GM12892 (cell line): Measurements from ENCODE around the gene ENTPD2.

ENCODE experiments used
- POLR2A ChIP-seq: IDR thresholded peaks from 2 replicates; pipeline ENCODE4 v1.6.1; 2011; ENCODE audit warnings: low read depth, low read length, control low read depth
- POLR2AphosphoS5 ChIP-seq: IDR thresholded peaks from 2 replicates; pipeline ENCODE4 v1.6.1; 2011; ENCODE audit warnings: low read depth, low read length, control low read depth
- TAF1 ChIP-seq: IDR thresholded peaks from 2 replicates; pipeline ENCODE4 v1.6.1; 2011; ENCODE audit warnings: low read depth, mild to moderate bottlenecking, control low read depth, low read length, borderline replicate concordance

GRCh38 chr9:137008312-137008711, 45.5 kb downstream of the ENTPD2 start:
- no peak for TF ChIP-seq POLR2AphosphoS5
- TF ChIP-seq POLR2A, result no peak
- TF ChIP-seq TAF1, result no peak
